Ishikawa (cell line): ENCODE measurements around the gene CPAMD8.

ENCODE experiments used
- CEBPB ChIP-seq: IDR thresholded peaks from 2 replicates; pipeline ENCODE4 v1.6.1; 2012
- EGR1 ChIP-seq: IDR thresholded peaks from 2 replicates; pipeline ENCODE4 v1.6.1; 2012
- EP300 ChIP-seq: IDR thresholded peaks from 2 replicates; pipeline ENCODE4 v1.6.1; 2012; ENCODE audit warnings: borderline replicate concordance
- FOXM1 ChIP-seq: IDR thresholded peaks from 2 replicates; pipeline ENCODE4 v1.6.1; 2012; ENCODE audit warnings: low read depth, borderline replicate concordance
- MAX ChIP-seq: IDR thresholded peaks from 2 replicates; pipeline ENCODE4 v1.6.1; 2012
- NFIC ChIP-seq: IDR thresholded peaks from 2 replicates; pipeline ENCODE4 v1.6.1; 2012
- RAD21 ChIP-seq: IDR thresholded peaks from 2 replicates; pipeline ENCODE4 v1.6.1; 2012; ENCODE audit warnings: low read depth
- REST ChIP-seq: IDR thresholded peaks from 2 replicates; pipeline ENCODE4 v1.6.1; 2012; ENCODE audit warnings: low read depth, mild to moderate bottlenecking
- TAF1 ChIP-seq: IDR thresholded peaks from 2 replicates; pipeline ENCODE4 v1.6.1; 2012; ENCODE audit warnings: low read depth, mild to moderate bottlenecking
- TCF12 ChIP-seq: IDR thresholded peaks from 2 replicates; pipeline ENCODE4 v1.6.1; 2012; ENCODE audit warnings: low read depth
- TEAD4 ChIP-seq: IDR thresholded peaks from 2 replicates; pipeline ENCODE4 v1.6.1; 2012
- YY1 ChIP-seq: IDR thresholded peaks from 2 replicates; pipeline ENCODE4 v1.6.1; 2012; ENCODE audit warnings: low read depth
- ZBTB7A ChIP-seq: IDR thresholded peaks from 2 replicates; pipeline ENCODE4 v1.6.1; 2012; ENCODE audit warnings: low read depth
- TF ChIP-seq, protein P1 (sequence below): IDR thresholded peaks from 2 replicates; pipeline ENCODE4 v1.6.1; 2012

- TF ChIP-seq TCF12 (no peak), TEAD4 (no peak), RAD21 (no peak), EP300 (no peak), YY1 (no peak), NFIC (no peak), MAX (no peak), CEBPB (no peak), REST (no peak), TAF1 (no peak), EGR1 (no peak), ZBTB7A (no peak), FOXM1 (no peak)
- TF ChIP-seq, protein P1, sequence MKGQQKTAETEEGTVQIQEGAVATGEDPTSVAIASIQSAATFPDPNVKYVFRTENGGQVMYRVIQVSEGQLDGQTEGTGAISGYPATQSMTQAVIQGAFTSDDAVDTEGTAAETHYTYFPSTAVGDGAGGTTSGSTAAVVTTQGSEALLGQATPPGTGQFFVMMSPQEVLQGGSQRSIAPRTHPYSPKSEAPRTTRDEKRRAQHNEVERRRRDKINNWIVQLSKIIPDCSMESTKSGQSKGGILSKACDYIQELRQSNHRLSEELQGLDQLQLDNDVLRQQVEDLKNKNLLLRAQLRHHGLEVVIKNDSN = no peak
Observed at GRCh38 chr19:16951529-16951928, 75.1 kb downstream of the CPAMD8 start.
